Activated B cell treated with CpG ODN at 0.5 μM for 24 hours (primary cell): ENCODE data around the gene CEACAM20. TPM values are rescaled to one million over a fixed set of nuclear protein-coding genes. Genes with fewer than 3 reads are reported as not detected.

Source experiments
- ATAC-seq: fragments of 200-7000 bp; cut with Tn5 transposase; one replicate; pipeline ENCODE4 v1.10.0; 2021; ENCODE audit warnings: low read depth, mild to moderate bottlenecking, moderate library complexity
- CTCF ChIA-PET: fragments of 350-600 bp; sonication (Branson Sonifier 250); formaldehyde crosslinking; loops from one replicate; lab custom pipeline; 2021; ENCODE audit warnings: antibody characterized with exemption; lab: Charles Lee
- POLR2A ChIA-PET: fragments of 350-600 bp; sonication (Branson Sonifier 250); formaldehyde crosslinking; loops from one replicate; lab custom pipeline; 2021; ENCODE audit warnings: antibody characterized with exemption; lab: Charles Lee
- DNase-seq: peaks from one replicate; pipeline ENCODE4 v3.0.0; 2022
- H3K27ac Mint-ChIP-seq: one replicate; pipeline ENCODE4 v1.8.0; 2020; ENCODE audit warnings: mixed read lengths
- H3K27me3 Mint-ChIP-seq: one replicate; pipeline ENCODE4 v1.8.0; 2021; ENCODE audit warnings: mixed read lengths
- H3K36me3 Mint-ChIP-seq: one replicate; pipeline ENCODE4 v1.8.0; 2021; ENCODE audit warnings: low read depth, mixed read lengths
- H3K4me1 Mint-ChIP-seq: one replicate; pipeline ENCODE4 v1.8.0; 2021; ENCODE audit warnings: mixed read lengths
- H3K4me3 Mint-ChIP-seq: one replicate; pipeline ENCODE4 v1.8.0; 2020; ENCODE audit warnings: mild to moderate bottlenecking, mixed read lengths
- H3K9me3 Mint-ChIP-seq: one replicate; pipeline ENCODE4 v1.8.0; 2020; ENCODE audit warnings: mixed read lengths
- intact Hi-C: fragments of 100-400 bp; cut with micrococcal nuclease; formaldehyde crosslinking; loops from one replicate; pipeline ENCODE4 v1.15.1; 2024
- total RNA-seq: library from RNA; stranded (reverse); gene quantifications from 2 replicates; pipeline ENCODE4 v1.2.3, GENCODE V29; 2022
- TF ChIP-seq, protein P1 (sequence below): fragments of 200-600 bp; IDR thresholded peaks from one replicate; pipeline ENCODE4 v1.8.0; 2022; ENCODE audit warnings: antibody characterized with exemption, mild to moderate bottlenecking

The CEACAM20 gene
- total RNA-seq, 1 donor from 2014 or later: not detected

DNA sequence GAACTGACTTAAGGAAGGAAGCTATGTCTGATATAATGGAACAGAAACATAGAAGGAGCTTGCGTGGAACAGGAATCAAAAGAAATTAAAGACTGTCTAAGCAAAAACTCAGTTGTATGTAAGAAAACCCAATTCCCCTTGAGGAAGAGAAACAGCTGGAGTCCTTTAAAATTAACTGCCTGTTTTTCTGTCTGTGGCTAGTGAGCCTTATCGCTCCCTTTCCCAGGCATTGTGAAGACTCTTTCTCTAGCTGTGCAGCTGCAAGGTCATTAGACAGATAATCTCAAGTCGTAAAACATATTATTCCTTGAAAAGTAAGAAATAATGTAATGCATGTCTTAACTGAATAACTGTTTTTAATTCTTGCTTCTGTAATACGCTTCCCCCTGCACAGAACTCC is 44.2 kb upstream of the CEACAM20 start:
- intact Hi-C loops: no loop called here
- H3K36me3 Mint-ChIP-seq: no peaks in the 10 kb centered on the region
- no peak overlapping the region for H3K27ac Mint-ChIP-seq
- TF ChIP-seq, protein P1, sequence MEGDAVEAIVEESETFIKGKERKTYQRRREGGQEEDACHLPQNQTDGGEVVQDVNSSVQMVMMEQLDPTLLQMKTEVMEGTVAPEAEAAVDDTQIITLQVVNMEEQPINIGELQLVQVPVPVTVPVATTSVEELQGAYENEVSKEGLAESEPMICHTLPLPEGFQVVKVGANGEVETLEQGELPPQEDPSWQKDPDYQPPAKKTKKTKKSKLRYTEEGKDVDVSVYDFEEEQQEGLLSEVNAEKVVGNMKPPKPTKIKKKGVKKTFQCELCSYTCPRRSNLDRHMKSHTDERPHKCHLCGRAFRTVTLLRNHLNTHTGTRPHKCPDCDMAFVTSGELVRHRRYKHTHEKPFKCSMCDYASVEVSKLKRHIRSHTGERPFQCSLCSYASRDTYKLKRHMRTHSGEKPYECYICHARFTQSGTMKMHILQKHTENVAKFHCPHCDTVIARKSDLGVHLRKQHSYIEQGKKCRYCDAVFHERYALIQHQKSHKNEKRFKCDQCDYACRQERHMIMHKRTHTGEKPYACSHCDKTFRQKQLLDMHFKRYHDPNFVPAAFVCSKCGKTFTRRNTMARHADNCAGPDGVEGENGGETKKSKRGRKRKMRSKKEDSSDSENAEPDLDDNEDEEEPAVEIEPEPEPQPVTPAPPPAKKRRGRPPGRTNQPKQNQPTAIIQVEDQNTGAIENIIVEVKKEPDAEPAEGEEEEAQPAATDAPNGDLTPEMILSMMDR: no peak
- ChIA-PET POLR2A (no interaction called here), CTCF (no interaction called here)
- ATAC-seq (no peak), DNase-seq (no peak)
- H3K9me3 Mint-ChIP-seq: no peaks in the 10 kb centered on the region
- peaks cover 9% of the 10 kb centered on the region for H3K27me3 Mint-ChIP-seq
- H3K4me1 Mint-ChIP-seq: no peaks in the 10 kb centered on the region
- no peak overlapping the region for H3K4me3 Mint-ChIP-seq

DNA sequence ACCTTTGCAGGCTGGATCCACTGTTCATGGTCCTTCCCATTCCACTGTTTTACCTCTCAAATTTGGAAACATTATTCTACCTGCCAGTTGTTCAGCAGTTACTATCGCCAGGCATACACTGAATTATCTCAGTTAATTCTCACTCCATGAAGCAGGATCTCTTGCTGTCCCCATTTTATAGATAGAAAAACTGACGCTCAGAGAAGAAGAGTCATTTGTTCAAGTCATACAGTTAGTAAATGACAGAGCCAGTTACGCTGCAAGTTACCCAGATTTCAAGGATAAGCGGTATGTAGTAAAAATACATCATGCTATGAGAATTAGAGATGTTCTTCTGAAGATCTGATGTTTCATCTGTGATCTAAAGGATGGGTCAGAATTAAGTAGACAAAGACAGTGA is 43.7 kb upstream of the CEACAM20 start:
- peaks cover 9% of the 10 kb centered on the region for H3K27me3 Mint-ChIP-seq
- no peaks in the 10 kb centered on the region for H3K36me3 Mint-ChIP-seq
- TF ChIP-seq, protein P1: no peak
- POLR2A ChIA-PET: no interaction called here
- H3K27ac Mint-ChIP-seq: no peak overlapping the region
- DNase-seq: no peak
- ATAC-seq: no peak
- CTCF ChIA-PET: no interaction called here
- H3K4me1 Mint-ChIP-seq: no peaks in the 10 kb centered on the region
- intact Hi-C loops: no loop called here
- H3K9me3 Mint-ChIP-seq: no peaks in the 10 kb centered on the region
- no peak overlapping the region for H3K4me3 Mint-ChIP-seq

DNA sequence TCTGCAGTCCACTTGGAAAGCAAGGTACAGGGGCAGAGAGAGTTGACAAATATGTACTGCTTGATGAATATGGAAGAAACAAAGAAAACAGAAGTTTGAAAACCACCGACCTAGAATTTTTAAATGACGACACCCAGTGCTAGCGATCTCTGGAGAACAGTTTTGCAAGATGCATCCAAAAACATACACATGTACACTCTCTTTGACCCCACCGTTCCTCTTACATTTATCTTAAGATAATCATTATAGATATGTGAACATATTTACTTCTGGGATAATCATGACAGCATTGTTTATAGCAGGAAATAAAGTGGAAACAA is 43.1 kb upstream of the CEACAM20 start:
- intact Hi-C loops: no loop called here
- ChIA-PET POLR2A (no interaction called here), CTCF (no interaction called here)
- no peaks in the 10 kb centered on the region for H3K9me3 Mint-ChIP-seq
- TF ChIP-seq, protein P1: no peak
- no peaks in the 10 kb centered on the region for H3K36me3 Mint-ChIP-seq
- DNase-seq: no peak
- H3K4me1 Mint-ChIP-seq: no peaks in the 10 kb centered on the region
- H3K27ac Mint-ChIP-seq: no peak overlapping the region
- ATAC-seq: no peak
- peaks cover 9% of the 10 kb centered on the region for H3K27me3 Mint-ChIP-seq
- H3K4me3 Mint-ChIP-seq: no peak overlapping the region

DNA sequence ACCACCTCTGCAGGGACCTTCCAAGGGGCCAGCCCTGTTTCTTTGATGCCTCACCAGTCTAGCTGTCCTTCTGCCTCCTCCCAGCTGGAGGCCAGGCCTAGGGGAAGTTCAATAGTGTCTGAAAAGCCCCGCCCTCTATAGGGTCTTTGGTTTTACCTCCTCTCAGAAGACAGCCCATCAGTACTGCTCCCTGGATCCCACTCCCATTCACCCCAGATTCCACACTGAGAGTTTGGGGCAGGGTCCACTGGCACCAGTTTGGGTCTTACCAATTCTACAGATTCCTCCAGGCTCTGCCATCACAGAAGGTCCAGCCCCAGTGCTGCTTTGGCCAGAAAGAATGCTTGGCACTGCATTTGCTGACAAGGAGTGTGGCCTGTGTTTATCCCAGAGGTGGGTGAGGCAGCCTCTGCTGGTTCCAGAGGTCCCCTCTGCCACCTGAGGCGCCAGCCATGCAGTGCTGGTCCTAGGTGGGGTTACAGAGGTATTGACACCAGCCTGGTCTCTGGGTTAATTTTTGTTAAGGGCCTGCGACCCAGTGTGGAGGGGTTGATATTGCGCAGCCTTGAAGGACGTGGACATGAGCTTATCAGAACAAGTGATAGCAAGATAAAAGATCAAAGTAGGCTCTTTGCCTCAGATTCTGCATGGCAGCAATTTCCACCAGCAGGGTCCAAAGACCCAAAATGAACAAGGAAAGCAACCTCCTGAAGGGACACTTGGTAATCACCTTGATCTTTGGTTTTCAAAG is 42.5 kb upstream of the CEACAM20 start:
- POLR2A ChIA-PET: no interaction called here
- CTCF ChIA-PET: interaction anchor here (1.5 kb wide), 1 partner anchor 85 kb away, joined by 11 read pairs; no protein-coding TSS in a partner anchor
- Mint-ChIP-seq H3K4me3 (no peak overlapping the region), H3K9me3 (no peaks in the 10 kb centered on the region), H3K4me1 (no peaks in the 10 kb centered on the region), H3K27me3 (peaks cover 9% of the 10 kb centered on the region), H3K27ac (no peak overlapping the region), H3K36me3 (no peaks in the 10 kb centered on the region)
- no peak for DNase-seq
- ATAC-seq: no peak
- intact Hi-C loops: loop anchor here (1.0 kb wide), 1 partner anchor 85 kb away; no protein-coding TSS in a partner anchor
- TF ChIP-seq, protein P1: no peak

DNA sequence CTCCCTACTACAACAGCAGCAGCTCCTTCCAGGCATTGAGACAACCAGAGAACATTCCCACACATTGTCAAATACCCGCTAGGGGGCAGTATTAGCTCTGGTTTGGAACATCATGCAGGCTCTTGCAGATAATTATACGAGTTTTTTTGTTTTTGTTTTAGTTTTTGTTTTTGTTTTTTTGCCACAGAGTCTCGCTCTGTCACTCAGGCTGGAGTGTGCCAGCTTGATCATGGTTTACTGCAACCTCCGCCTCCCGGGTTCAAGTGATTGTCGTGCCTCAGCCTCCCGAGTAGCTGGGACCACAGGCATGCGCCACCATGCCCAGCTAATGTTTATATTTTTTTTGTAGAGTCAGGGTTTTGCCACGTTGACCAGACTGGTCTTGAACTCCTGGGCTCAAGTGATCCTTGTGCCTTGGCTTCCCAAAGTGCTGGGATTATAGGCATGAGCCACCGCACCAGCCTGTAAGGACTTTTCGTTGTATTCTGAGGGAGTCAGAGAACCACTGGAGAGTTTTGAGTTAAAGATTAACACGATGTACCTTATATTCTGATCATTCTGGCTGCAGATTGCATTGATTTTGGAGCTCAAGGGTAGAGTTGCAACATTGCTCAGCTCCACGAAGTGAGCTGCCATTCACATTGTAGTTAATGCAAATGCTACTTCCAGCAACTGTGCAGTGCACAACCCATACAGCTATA is 41.7 kb upstream of the CEACAM20 start:
- intact Hi-C loops: loop anchor here (1.0 kb wide), 1 partner anchor 86 kb away; no protein-coding TSS in a partner anchor
- CTCF ChIA-PET: interaction anchor here (1.2 to 1.5 kb wide), 2 partner anchors 86 to 153 kb away, joined by 3 to 11 read pairs; no protein-coding TSS in a partner anchor
- H3K36me3 Mint-ChIP-seq: no peaks in the 10 kb centered on the region
- DNase-seq (no peak), ATAC-seq (no peak)
- no peak overlapping the region for H3K27ac Mint-ChIP-seq
- H3K4me3 Mint-ChIP-seq: no peak overlapping the region
- H3K27me3 Mint-ChIP-seq: peaks cover 12% of the 10 kb centered on the region
- TF ChIP-seq, protein P1: no peak
- no peaks in the 10 kb centered on the region for H3K9me3 Mint-ChIP-seq
- H3K4me1 Mint-ChIP-seq: no peaks in the 10 kb centered on the region
- POLR2A ChIA-PET: no interaction called here
